Liver (tissue), 9 donors: Measurements from ENCODE around the gene PLPP2. TPM values are rescaled to one million over a fixed set of nuclear protein-coding genes. Genes with fewer than 3 reads are reported as not detected.

Source experiments
- DNase-seq: peaks from one replicate; pipeline ENCODE4 v3.0.0-alpha.2; 2017; ENCODE audit warnings: low spot score
- H3K27ac ChIP-seq, 2 donors: one replicate each; pipeline ENCODE4 v1.7.0; 2013; ENCODE audit warnings: inconsistent platforms in 2 of 2, low read length in 2 of 2, control low read depth in 1 of 2, low read depth in 1 of 2, mild to moderate bottlenecking in 1 of 2
- H3K27me3 ChIP-seq, 4 donors: one replicate each; pipeline versions ENCODE4 v1.6.1 to v1.7.0; 2013; ENCODE audit warnings: low read length in 3 of 4, inconsistent platforms in 1 of 4, mild to moderate bottlenecking in 1 of 4, moderate library complexity in 1 of 4; ENCODE audit not compliant: control insufficient read depth in 4 of 4, insufficient read depth in 4 of 4
- H3K36me3 ChIP-seq, 4 donors: one replicate each; pipeline versions ENCODE4 v1.6.1 to v1.7.0; 2013; ENCODE audit warnings: low read length in 3 of 4, mild to moderate bottlenecking in 3 of 4, low read depth in 1 of 4, moderate library complexity in 1 of 4; ENCODE audit not compliant: control insufficient read depth in 4 of 4, insufficient read depth in 3 of 4
- H3K4me1 ChIP-seq, 4 donors: one replicate each; pipeline versions ENCODE4 v1.6.1 to v1.7.0; 2013; ENCODE audit warnings: low read length in 3 of 4, mild to moderate bottlenecking in 3 of 4, moderate library complexity in 1 of 4; ENCODE audit not compliant: control insufficient read depth in 4 of 4, insufficient read depth in 4 of 4
- H3K4me3 ChIP-seq, 3 donors: one replicate each; pipeline versions ENCODE4 v1.6.1 to v1.7.0; 2013; ENCODE audit warnings: low read length in 3 of 3, control low read depth in 1 of 3, low read depth in 1 of 3, mild to moderate bottlenecking in 1 of 3
- H3K9ac ChIP-seq, 2 donors: one replicate each; pipeline ENCODE4 v1.7.0; 2013; ENCODE audit warnings: low read length in 2 of 2, mild to moderate bottlenecking in 2 of 2, moderate library complexity in 2 of 2, control low read depth in 1 of 2, low read depth in 1 of 2
- H3K9me3 ChIP-seq, 4 donors: one replicate each; pipeline versions ENCODE4 v1.6.1 to v1.7.0; 2013; ENCODE audit warnings: low read length in 3 of 4; ENCODE audit not compliant: control insufficient read depth in 4 of 4
- EGR1 ChIP-seq, 2 donors: IDR thresholded peaks; 2 replicates each; pipeline ENCODE4 v1.6.1; 2016 to 2018; ENCODE audit warnings: antibody characterized with exemption in 2 of 2, low read depth in 2 of 2
- FOXA1 ChIP-seq: IDR thresholded peaks from 2 replicates; pipeline ENCODE4 v1.6.1; 2016; ENCODE audit warnings: antibody characterized with exemption
- FOXA2 ChIP-seq: IDR thresholded peaks from 2 replicates; pipeline ENCODE4 v1.6.1; 2016; ENCODE audit warnings: antibody characterized with exemption
- GABPA ChIP-seq, 2 donors: IDR thresholded peaks in 1 of 2; conservative IDR thresholded peaks in 1 of 2; 2 replicates each; pipeline ENCODE4 v1.6.1; 2016; ENCODE audit warnings: antibody characterized with exemption in 2 of 2, mild to moderate bottlenecking in 1 of 2, moderate library complexity in 1 of 2
- HNF4A ChIP-seq, 2 donors: conservative IDR thresholded peaks; 2 replicates each; pipeline ENCODE4 v1.6.1; 2016; ENCODE audit warnings: antibody characterized with exemption in 2 of 2, mild to moderate bottlenecking in 2 of 2
- HNF4G ChIP-seq: IDR thresholded peaks from 2 replicates; pipeline ENCODE4 v1.6.1; 2016; ENCODE audit warnings: antibody characterized with exemption
- JUND ChIP-seq, 2 donors: IDR thresholded peaks; 2 replicates each; pipeline ENCODE4 v1.6.1; 2016; ENCODE audit warnings: antibody characterized with exemption in 2 of 2
- MAX ChIP-seq: IDR thresholded peaks from 2 replicates; pipeline ENCODE4 v1.6.1; 2016; ENCODE audit warnings: antibody characterized with exemption
- RAD21 ChIP-seq, 2 donors: IDR thresholded peaks; 2 replicates each; pipeline ENCODE4 v1.6.1; 2016; ENCODE audit warnings: antibody characterized with exemption in 2 of 2, mild to moderate bottlenecking in 2 of 2
- RXRA ChIP-seq, 2 donors: IDR thresholded peaks; 2 replicates each; pipeline ENCODE4 v1.6.1; 2017 to 2018; ENCODE audit warnings: antibody characterized with exemption in 2 of 2, mild to moderate bottlenecking in 1 of 2
- TAF1 ChIP-seq: conservative IDR thresholded peaks from 2 replicates; pipeline ENCODE4 v1.6.1; 2016; ENCODE audit warnings: antibody characterized with exemption, mild to moderate bottlenecking
- YY1 ChIP-seq: IDR thresholded peaks from 2 replicates; pipeline ENCODE4 v1.6.1; 2016; ENCODE audit warnings: antibody characterized with exemption, mild to moderate bottlenecking
- ZBTB33 ChIP-seq: IDR thresholded peaks from 2 replicates; pipeline ENCODE4 v1.6.1; 2016; ENCODE audit warnings: antibody characterized with exemption
- WGBS: extraction: QIAGEN DNeasy Blood & Tissue Kit; methylation state at CpG from one replicate; pipeline ENCODE4 v1.1.7; 2013; 5-methylcytosine and 5-hydroxymethylcytosine counted together
- polyA plus RNA-seq, 2 donors: library from polyadenylated mRNA; stranded (reverse) in 1 of 2; unstranded in 1 of 2; fragments of 200-250 nt in 1 of 2; fragments of >200 nt in 1 of 2; fragmentation: Nextera tagmentation in 1 of 2; extraction: Ambion mirVana in 1 of 2; gene quantifications; one replicate each; pipeline versions ENCODE4 v1.2.1 to v1.2.3, GENCODE V29; 2013 to 2015
- total RNA-seq, 2 donors: library from RNA; depleted of rRNA; stranded (reverse); fragments of >200 nt; gene quantifications; one replicate each; pipeline ENCODE4 v1.2.3, GENCODE V29; 2014
- TF ChIP-seq, protein P1 (sequence below): fragments of 150-350 bp; IDR thresholded peaks from 2 replicates; pipeline ENCODE4 v1.5.1; 2017; ENCODE audit warnings: improper control_type of control experiment, low read depth, low read length; ENCODE audit not compliant: missing input control
- donor health status: healthy.
- donor health status: healthy.
- donor health status: healthy.
- donor health status: healthy.
- donor health status: healthy.

Gene PLPP2
- total and polyA plus RNA-seq, 4 donors, result 0.75 to 5.9 (median 2.0) TPM

- H3K9me3 ChIP-seq, result no peaks in the 10 kb centered on the region
- H3K4me1 ChIP-seq, result no peaks in the 10 kb centered on the region
- no peak for TF ChIP-seq RAD21 (IDR thresholded peaks at IDR 0.05)
- no peak for TF ChIP-seq HNF4G
- no peak for TF ChIP-seq ZBTB33
- no peak for TF ChIP-seq HNF4A (conservative IDR thresholded peaks at IDR 0.05)
- TF ChIP-seq EGR1 (IDR thresholded peaks at IDR 0.05; ENCODE audit: low read depth in 2 of 2), result no peak
- no peak for TF ChIP-seq RXRA (IDR thresholded peaks at IDR 0.05)
- TF ChIP-seq FOXA1, result no peak
- no peak overlapping the region for H3K4me3 ChIP-seq
- H3K27ac ChIP-seq, result no peak overlapping the region
- 48% methylated on average over 10 of the region's 10 CpGs for WGBS
- DNase-seq, result no peak
- H3K9ac ChIP-seq, result no peak overlapping the region
- H3K36me3 ChIP-seq, result no peaks in the 10 kb centered on the region
- H3K27me3 ChIP-seq, result peaks cover 0 to 2% (median 0%) of the 10 kb centered on the region in 4 donors
These were observed 9.2 kb downstream of the PLPP2 start for GRCh38 chr19:281992-282391.

GRCh38 chr19:281156-281853 is 9.9 kb downstream of the PLPP2 start:
- TF ChIP-seq, protein P1, sequence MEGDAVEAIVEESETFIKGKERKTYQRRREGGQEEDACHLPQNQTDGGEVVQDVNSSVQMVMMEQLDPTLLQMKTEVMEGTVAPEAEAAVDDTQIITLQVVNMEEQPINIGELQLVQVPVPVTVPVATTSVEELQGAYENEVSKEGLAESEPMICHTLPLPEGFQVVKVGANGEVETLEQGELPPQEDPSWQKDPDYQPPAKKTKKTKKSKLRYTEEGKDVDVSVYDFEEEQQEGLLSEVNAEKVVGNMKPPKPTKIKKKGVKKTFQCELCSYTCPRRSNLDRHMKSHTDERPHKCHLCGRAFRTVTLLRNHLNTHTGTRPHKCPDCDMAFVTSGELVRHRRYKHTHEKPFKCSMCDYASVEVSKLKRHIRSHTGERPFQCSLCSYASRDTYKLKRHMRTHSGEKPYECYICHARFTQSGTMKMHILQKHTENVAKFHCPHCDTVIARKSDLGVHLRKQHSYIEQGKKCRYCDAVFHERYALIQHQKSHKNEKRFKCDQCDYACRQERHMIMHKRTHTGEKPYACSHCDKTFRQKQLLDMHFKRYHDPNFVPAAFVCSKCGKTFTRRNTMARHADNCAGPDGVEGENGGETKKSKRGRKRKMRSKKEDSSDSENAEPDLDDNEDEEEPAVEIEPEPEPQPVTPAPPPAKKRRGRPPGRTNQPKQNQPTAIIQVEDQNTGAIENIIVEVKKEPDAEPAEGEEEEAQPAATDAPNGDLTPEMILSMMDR, result no peak
- no peak for TF ChIP-seq MAX
- TF ChIP-seq JUND (IDR thresholded peaks at IDR 0.05), result no peak
- TF ChIP-seq RAD21 (IDR thresholded peaks at IDR 0.05), result no peak
- TF ChIP-seq GABPA (IDR thresholded peaks at IDR 0.05 in 1 of 2, conservative IDR thresholded peaks at IDR 0.05 in 1 of 2), result no peak
- TF ChIP-seq EGR1 (IDR thresholded peaks at IDR 0.05; ENCODE audit: low read depth in 2 of 2), result no peak
- no peak for TF ChIP-seq TAF1
- no peak for TF ChIP-seq RXRA (IDR thresholded peaks at IDR 0.05)
- no peak for TF ChIP-seq YY1
- Histone ChIP-seq H3K4me1 (no peaks in the 10 kb centered on the region), H3K9ac (no peak overlapping the region)

DNA sequence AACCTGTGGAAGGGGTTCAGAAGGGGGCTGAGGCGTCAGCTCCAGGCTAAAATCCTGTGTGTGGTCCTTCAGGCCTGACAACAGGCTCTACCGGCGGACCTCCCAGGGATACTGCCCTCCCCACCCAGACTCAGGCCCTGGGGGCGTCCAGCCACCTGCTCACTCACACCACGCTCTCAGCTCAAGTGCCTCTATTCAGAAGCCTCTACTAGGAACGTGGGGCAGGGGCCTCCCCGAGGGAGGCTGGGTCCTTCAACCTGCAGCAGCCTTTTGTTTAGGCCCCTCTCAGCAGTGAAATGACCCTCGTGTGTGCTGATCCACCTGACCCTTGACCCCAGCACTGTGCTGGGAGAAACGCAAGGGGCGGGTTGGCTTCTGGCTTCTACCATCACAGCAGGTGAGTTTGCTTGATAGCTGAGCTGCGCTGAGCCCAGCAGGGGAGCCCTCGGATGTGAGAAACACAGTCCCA is 10.6 kb downstream of the PLPP2 start:
- H3K36me3 ChIP-seq, result no peaks in the 10 kb centered on the region
- no peak overlapping the region for H3K9ac ChIP-seq
- 63% methylated on average over 12 of the region's 12 CpGs for WGBS
- H3K9me3 ChIP-seq, result no peaks in the 10 kb centered on the region
- H3K27ac ChIP-seq, result no peak overlapping the region
- no peak overlapping the region for H3K4me3 ChIP-seq
- H3K4me1 ChIP-seq, result no peaks in the 10 kb centered on the region
- no peak for TF ChIP-seq FOXA2
- peaks cover 0 to 2% (median 0%) of the 10 kb centered on the region in 4 donors for H3K27me3 ChIP-seq
- no peak for DNase-seq

More at GRCh38 chr19:281156-281853, 9.9 kb downstream of the PLPP2 start:
- H3K9me3 ChIP-seq, result no peaks in the 10 kb centered on the region
- no peak overlapping the region for H3K4me3 ChIP-seq
- DNase-seq, result no peak
- H3K27ac ChIP-seq, result no peak overlapping the region
- no peaks in the 10 kb centered on the region for H3K36me3 ChIP-seq
- 81% methylated on average over 16 of the region's 16 CpGs for WGBS
- H3K27me3 ChIP-seq, result peaks cover 0 to 2% (median 0%) of the 10 kb centered on the region in 4 donors
